GM12891 (cell line): ENCODE measurements around the gene ADCK1.

Source experiments
- POLR2A ChIP-seq: IDR thresholded peaks from 2 replicates; pipeline ENCODE4 v1.6.1; 2011; ENCODE audit warnings: low read depth, low read length, control low read depth
- POLR2AphosphoS5 ChIP-seq: IDR thresholded peaks from 2 replicates; pipeline ENCODE4 v1.6.1; 2011; ENCODE audit warnings: low read depth, low read length, control low read depth
- POU2F2 ChIP-seq: IDR thresholded peaks from 2 replicates; pipeline ENCODE4 v1.6.1; 2011; ENCODE audit warnings: low read depth, mild to moderate bottlenecking, control low read depth, low read length, moderate library complexity

GRCh38 chr14:77794357-77794756, 5.6 kb upstream of the ADCK1 start:
- TF ChIP-seq POLR2AphosphoS5 (no peak), POU2F2 (no peak), POLR2A (no peak)
